ENCODE measurements around the gene CES3. TPM values are rescaled to one million over a fixed set of nuclear protein-coding genes. Genes with fewer than 3 reads are reported as not detected.

The CES3 gene
- total and polyA plus RNA-seq, 2 donors (not counting 3 experiments of a cell fraction or from before 2014, with no cell fraction given), result 0.10 TPM; not detected in 1

GRCh38 chr16:66964049-66964448, 3.0 kb downstream of the CES3 start:
- no peaks in the 10 kb centered on the region for H3K9me3 ChIP-seq (replicated peaks; ENCODE audit: control insufficient read depth, insufficient read depth, low read length)
- H3K27ac ChIP-seq (ENCODE audit: insufficient read depth, low read depth, low read length), result no peak overlapping the region
- BruUV-seq (replicated peaks), result no TSS peak
- H3K4me2 ChIP-seq (ENCODE audit: insufficient read depth, low read length), result no peak overlapping the region
- ChIA-PET CTCF (interaction anchor here (3.8 kb wide), 1 partner anchor 191 kb away, joined by 21 read pairs; no protein-coding TSS in a partner anchor), POLR2A (no interaction called here)
- no peak overlapping the region for H2AFZ ChIP-seq (ENCODE audit: low read depth, low read length)
- FAIRE-seq (no peak), DNase-seq (ENCODE audit: low read depth, low spot score) (no peak)
- no peaks in the 10 kb centered on the region for H3K79me2 ChIP-seq (ENCODE audit: control insufficient read depth, insufficient read depth, low read length)
- H3K4me3 ChIP-seq (replicated peaks in 1 of 3; ENCODE audit: insufficient read depth in 1 of 3, low read depth in 1 of 3, low read length in 3 of 3), result no peak overlapping the region
- no peaks in the 10 kb centered on the region for H3K9me1 ChIP-seq (replicated peaks; ENCODE audit: control insufficient read depth, extremely low read depth, insufficient read depth, low read length)
- H3K4me1 ChIP-seq (ENCODE audit: control insufficient read depth, extremely low read depth, insufficient read depth, low read length), result no peaks in the 10 kb centered on the region
- peaks cover 2% of the 10 kb centered on the region in 2 experiments for H3K27me3 ChIP-seq (ENCODE audit: control insufficient read depth in 2 of 2, insufficient read depth in 2 of 2, low read length in 2 of 2)
- no peaks in the 10 kb centered on the region for H3K36me3 ChIP-seq (ENCODE audit: control insufficient read depth in 2 of 2, extremely low read depth in 1 of 2, insufficient read depth in 2 of 2, low read length in 2 of 2)
- no peak overlapping the region for H3K9ac ChIP-seq (replicated peaks; ENCODE audit: extremely low read depth, insufficient read depth, low read length)
- dilution Hi-C loops (cut with MboI; ENCODE audit: extremely low pct_ligation_motif_present, low sequenced_read_pairs), result no loop called here
- H4K20me1 ChIP-seq (replicated peaks; ENCODE audit: control insufficient read depth, extremely low read depth, insufficient read depth, low read length), result no peaks in the 10 kb centered on the region
- intact Hi-C loops (cut with micrococcal nuclease), result no loop called here
- TF ChIP-seq, protein P1, sequence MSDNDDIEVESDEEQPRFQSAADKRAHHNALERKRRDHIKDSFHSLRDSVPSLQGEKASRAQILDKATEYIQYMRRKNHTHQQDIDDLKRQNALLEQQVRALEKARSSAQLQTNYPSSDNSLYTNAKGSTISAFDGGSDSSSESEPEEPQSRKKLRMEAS (IDR thresholded peaks at IDR 0.05; ENCODE audit: insufficient read depth, insufficient read length), result no peak
- TF ChIP-seq POLR2AphosphoS5 (IDR thresholded peaks at IDR 0.05; ENCODE audit: insufficient read depth, low read depth, low read length) (no peak), GATA2 (IDR thresholded peaks at IDR 0.05; ENCODE audit: insufficient read depth, insufficient read length, low read depth, low read length) (no peak), CTCF (IDR thresholded peaks at IDR 0.05; ENCODE audit: extremely low read depth in 1 of 2, insufficient read depth in 1 of 2, low read depth in 1 of 2, low read length in 2 of 2) (no peak), FOS (IDR thresholded peaks at IDR 0.05; ENCODE audit: borderline replicate concordance, insufficient read depth, low read length) (no peak), EZH2 (IDR thresholded peaks at IDR 0.05; ENCODE audit: borderline replicate concordance, low read depth, low read length, severe bottlenecking) (no peak), JUN (IDR thresholded peaks at IDR 0.05; ENCODE audit: borderline replicate concordance, insufficient read depth, insufficient read length, low read depth) (no peak), MYC (IDR thresholded peaks at IDR 0.05; ENCODE audit: low read depth, low read length) (no peak), POLR2A (IDR thresholded peaks at IDR 0.05; ENCODE audit: low read depth, low read length) (no peak)

Data from endothelial cell of umbilical vein (primary cell).